RCC 7860 (cell line): ENCODE measurements around the gene FGD5.

Experiments
- DNase-seq: peaks from one replicate; pipeline ENCODE4 v3.0.0-alpha.2; 2015; ENCODE audit warnings: low spot score
- FAIRE-seq: peaks from 2 replicates; lab custom pipeline; 2012; peaks lifted over from hg19 to GRCh38; lab: Jason Lieb, UNC

Gene FGD5

GRCh38 chr3:14787630-14788029 is 31.1 kb upstream of the FGD5 start:
- FAIRE-seq, result no peak
- no peak for DNase-seq

GRCh38 chr3:14788644-14789043 is 30.1 kb upstream of the FGD5 start:
- DNase-seq (no peak), FAIRE-seq (no peak)

GRCh38 chr3:14789221-14789620 is 29.5 kb upstream of the FGD5 start:
- FAIRE-seq (no peak), DNase-seq (no peak)

GRCh38 chr3:14789640-14790285 is 29.0 kb upstream of the FGD5 start:
- DNase-seq, result no peak
- no peak for FAIRE-seq

GRCh38 chr3:14791343-14791945 is 27.3 kb upstream of the FGD5 start:
- DNase-seq (no peak), FAIRE-seq (no peak)

- DNase-seq, result no peak
- no peak for FAIRE-seq
Observed at GRCh38 chr3:14792691-14793121, 26.1 kb upstream of the FGD5 start.

GRCh38 chr3:14793126-14793857 is 25.5 kb upstream of the FGD5 start:
- DNase-seq, result no peak
- FAIRE-seq, result no peak

- no peak for FAIRE-seq
Observed at GRCh38 chr3:14793858-14794234, 24.9 kb upstream of the FGD5 start.

GRCh38 chr3:14794435-14794834 is 24.3 kb upstream of the FGD5 start:
- FAIRE-seq (no peak), DNase-seq (no peak)

More at GRCh38 chr3:14793858-14794234, 24.9 kb upstream of the FGD5 start:
- no peak for DNase-seq

- FAIRE-seq, result no peak
- no peak for DNase-seq
Observed at GRCh38 chr3:14795996-14796395, 22.8 kb upstream of the FGD5 start.

- FAIRE-seq (no peak), DNase-seq (no peak)
Observed at GRCh38 chr3:14796403-14797077, 22.2 kb upstream of the FGD5 start.

GRCh38 chr3:14797731-14798130 is 21.0 kb upstream of the FGD5 start:
- no peak for DNase-seq
- no peak for FAIRE-seq

GRCh38 chr3:14798231-14798630 is 20.5 kb upstream of the FGD5 start:
- DNase-seq, result no peak

GRCh38 chr3:14799146-14799545 is 19.6 kb upstream of the FGD5 start:
- FAIRE-seq, result no peak
- DNase-seq, result no peak

More at GRCh38 chr3:14798231-14798630, 20.5 kb upstream of the FGD5 start:
- no peak for FAIRE-seq

GRCh38 chr3:14801031-14801430 is 17.7 kb upstream of the FGD5 start:
- DNase-seq, result no peak
- no peak for FAIRE-seq

GRCh38 chr3:14801668-14802380 is 16.9 kb upstream of the FGD5 start:
- no peak for FAIRE-seq
- DNase-seq, result no peak

GRCh38 chr3:14802381-14802731 is 16.4 kb upstream of the FGD5 start:
- FAIRE-seq, result no peak

GRCh38 chr3:14803101-14803980 is 15.4 kb upstream of the FGD5 start:
- no peak for DNase-seq
- no peak for FAIRE-seq

More at GRCh38 chr3:14802381-14802731, 16.4 kb upstream of the FGD5 start:
- no peak for DNase-seq

- no peak for DNase-seq
- no peak for FAIRE-seq
Observed at GRCh38 chr3:14803981-14804834, 14.6 kb upstream of the FGD5 start.
